NCI-H187 treated with DMSO at 0.1 percent for 48 hours (cell line): ENCODE measurements around the gene POMT1.

Experiments used
- DNase-seq: peaks from one replicate; lab custom pipeline; 2025; lab: John Stamatoyannopoulos, UW

The POMT1 gene

DNA sequence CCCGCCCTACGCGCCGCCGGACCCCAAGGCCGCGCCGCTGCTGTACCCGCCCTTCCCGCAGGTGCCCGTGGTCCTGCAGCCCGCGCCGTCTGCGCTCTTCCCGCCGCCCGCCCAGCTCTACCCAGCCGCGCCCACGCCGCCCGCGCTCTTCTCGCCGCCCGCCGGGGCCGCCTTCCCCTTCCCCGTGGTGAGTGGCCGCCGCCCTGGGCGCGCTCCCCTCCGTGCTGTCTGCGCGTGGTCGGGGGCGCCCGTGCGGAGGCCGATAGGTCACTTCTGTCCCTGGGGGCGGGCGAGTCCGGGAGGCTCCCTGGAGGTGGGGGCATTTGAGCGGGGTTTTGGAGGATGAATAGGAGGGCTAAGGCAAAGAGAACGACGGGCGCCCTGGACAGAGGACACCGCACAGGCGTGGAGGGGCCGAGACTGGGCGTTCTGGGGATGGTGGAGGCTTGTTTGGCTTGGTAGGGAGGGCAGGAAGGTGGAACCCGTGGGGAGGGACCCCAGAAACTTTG is 52.2 kb downstream of the POMT1 start:
- no peak for DNase-seq

DNA sequence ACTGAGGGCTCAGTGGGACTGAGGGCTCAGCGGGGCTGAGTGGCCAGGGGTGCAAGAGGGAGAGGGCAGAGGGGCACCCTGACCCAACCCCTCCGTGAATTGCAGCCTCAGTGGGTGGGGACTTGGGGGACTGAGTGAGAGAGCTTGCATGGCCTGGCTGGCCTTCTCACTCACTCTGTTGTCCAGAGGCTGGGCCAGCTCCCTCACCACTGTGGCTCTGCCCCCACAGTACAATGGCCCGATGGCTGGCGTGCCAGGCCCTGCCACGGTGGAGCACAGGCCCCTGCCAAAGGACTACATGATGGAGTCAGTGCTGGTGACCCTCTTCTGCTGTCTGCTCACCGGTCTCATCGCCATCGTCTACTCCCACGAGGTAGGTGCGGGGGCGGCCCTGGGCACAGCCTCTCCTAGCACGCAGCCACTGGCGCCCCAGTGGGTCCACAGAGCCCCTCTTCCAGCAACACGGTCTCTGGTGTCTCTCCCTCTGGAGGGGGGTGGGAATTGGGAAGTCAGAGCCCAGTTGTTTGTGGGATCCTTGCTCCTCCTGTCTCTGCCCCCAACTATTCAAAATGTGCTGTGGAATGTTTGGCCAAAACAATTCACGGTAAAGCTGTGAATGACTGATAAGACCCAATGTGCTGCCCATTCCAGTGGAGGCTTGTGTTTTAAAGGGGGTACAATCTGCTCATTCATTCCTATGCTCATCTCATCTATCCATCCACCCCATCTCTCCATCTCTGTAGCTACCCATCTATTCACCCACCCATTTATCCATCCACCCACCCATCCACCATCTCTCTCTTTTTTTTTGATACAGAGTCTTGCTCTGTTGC is 53.3 kb downstream of the POMT1 start:
- no peak for DNase-seq

DNA sequence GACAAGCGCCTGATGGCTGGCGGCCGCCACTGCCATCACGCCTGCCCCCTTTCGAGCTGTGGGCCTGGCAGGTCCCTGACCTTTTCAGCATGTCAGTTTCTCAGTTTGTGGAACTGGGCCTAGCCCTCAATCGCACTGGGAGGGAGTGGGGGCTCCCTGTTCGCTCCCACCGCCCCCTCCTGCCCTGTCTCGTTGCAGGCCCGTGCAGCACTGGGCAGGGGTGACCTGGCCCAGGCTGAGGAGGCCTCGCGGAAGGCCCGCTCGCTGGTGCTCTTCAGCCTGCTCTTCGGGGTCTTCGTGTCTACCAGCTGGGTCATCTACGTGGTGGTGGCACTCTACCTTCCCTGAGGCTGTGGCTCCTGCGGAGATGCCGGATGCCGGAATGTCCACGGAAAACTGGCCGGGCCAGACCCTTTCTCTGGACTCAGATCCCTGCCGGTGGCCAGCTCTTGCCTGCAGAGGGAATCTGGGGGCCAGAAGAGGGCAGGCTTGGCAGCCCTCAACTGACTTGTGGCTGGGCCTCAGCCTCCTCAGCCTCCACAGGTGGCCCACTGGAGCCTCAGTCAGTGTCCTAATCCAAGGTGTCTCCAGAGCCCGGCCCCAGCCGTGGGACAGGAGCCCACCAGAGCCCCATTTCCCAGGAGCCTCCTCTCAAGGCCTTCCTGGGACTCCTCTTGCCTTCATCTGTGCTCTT is 55.3 kb downstream of the POMT1 start:
- DNase-seq = no peak

DNA sequence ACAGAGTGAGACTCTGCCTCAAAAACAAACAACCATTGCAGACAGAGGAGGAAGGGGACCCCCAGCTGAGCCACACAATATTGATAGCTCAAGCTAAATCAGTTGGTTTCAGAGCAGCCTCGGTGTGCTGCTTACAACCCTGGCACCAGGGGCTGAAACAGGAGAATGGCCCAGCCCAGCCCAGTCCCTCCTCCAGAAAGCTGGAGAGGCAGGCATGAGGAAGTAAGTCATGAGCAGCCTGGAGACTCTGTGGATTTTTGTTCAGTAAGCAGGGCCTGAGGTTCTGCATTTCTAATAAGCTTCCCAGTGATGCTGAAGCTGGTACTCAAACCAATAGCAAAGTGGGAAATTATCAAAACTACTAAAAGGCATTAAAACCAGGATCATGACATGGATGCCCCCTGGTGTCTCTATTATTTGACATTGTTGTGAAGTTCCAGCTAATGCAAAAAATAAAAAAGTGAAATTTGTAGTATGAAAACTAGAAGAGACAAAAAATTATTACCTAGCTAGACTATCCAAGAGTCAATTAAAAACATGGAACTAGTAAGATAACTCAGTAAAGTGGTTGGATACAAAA is 56.8 kb downstream of the POMT1 start:
- DNase-seq = no peak

DNA sequence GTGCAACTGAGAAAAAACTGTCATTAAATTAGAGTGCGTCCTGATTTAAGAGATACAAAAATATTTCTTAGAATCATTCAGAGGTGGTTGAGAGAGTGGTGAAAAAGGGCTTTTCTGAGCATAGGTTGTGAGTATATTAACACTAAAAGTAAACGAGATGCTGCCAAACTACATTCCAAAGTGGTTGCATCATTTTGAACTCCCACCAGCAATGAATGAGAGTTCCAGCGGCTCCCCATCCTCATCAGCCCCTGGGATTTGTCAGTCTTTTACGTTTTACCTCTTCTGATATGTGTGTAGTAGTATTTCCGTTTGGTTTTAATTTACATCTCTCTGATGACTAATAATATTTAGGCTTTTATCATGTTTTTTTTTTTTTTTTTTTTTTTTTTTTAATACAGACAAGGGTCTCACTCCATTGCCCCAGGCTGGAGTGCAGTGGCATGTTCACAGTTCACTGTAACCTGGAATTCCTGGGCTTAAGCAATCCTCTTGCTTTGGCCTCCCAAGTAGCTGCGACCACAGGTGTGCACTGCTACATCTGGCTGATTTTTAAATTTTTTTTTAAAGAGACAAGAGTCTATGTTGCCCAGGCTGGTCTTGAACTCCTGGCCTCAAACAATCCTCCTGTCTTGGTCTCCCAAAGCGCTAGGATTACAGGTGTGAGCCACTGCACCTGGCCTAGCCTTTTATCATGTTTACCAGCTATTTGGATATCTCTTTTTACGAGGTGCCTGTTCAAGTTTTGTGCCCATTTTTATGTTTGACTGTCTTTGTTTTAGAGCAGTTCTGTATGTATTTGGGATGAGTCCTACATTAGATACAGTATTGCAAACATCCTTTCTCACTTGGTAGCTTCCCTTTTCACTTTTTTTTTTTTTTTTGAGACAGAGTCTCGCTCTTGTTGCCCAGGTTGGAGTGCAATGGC is 59.6 kb downstream of the POMT1 start:
- no peak for DNase-seq

DNA sequence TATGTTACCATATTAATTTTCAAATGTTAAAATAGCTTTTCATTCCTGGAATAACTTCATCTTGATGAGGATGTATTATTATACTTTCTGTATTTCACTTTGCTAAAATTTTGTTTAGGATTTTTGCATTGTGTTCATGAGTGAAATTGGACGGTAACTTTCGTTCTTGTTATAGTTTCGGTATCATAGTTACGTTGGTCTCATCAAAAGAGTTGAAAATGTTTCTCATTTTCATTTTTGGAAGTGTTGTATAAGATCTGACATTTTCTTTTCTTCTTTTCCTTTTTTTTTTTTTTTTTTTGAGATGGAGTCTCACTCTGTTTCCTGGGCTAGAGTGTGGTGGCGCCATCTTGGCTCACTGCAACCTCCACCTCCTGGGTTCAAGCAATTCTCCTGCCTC is 62.7 kb downstream of the POMT1 start:
- DNase-seq = no peak

DNA sequence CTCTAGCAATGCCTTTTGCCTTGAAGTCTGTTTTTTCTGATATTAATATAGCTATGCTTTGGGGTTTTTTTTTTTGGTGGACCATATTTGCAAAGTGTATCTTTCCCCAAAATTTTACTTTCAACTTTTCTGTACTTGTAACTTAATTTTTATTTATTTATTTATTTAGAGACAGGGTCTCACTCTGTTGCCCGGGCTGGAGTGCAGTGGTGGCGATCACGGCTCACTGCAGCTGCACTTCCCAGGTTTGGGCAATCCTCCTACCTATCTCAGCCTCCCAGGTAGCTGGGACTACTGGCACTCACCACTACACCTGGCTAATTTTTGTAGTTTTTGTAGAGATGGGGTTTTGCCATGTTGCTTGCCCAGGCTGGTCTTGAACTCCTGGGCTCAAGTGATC is 63.4 kb downstream of the POMT1 start:
- no peak for DNase-seq

DNA sequence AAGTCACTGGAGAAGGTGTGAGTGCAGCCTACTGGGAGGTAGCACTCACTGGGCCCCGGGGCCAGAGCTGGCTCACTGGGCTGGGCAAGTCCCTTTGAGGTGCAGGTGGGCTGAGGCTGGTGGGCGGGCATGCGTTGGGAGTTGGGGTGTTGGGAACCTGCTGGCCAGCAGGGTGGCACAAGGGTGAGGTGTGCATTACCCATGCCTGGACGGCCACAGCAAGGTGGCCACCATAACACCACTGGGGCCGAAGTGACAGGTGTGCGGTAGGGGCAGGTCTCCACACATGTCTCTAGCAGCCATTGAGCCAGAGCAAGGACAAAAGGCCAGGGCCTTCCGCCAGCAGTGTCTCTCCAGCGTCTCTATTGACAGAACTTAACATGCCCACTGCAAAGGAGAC is 65.2 kb downstream of the POMT1 start:
- DNase-seq = no peak
